Measurements from ENCODE around the gene TMEM250. TPM values are rescaled to one million over a fixed set of nuclear protein-coding genes. Genes with fewer than 3 reads are reported as not detected.
A peak's percentile ranks its signal among the peaks of the same experiment; 100 is the strongest.

Gene TMEM250
- total RNA-seq, result 10 to 100 TPM; 20.3 to 29.3 TPM

GRCh38 chr9:136118320-136119060 lies at the start of gene TMEM250:
Gene TMEM250 (minus strand): TSS chr9:136118875. CDS start chr9:136116900, 1,975 bp downstream.
- Histone ChIP-seq H3K4me3 (peak within 1 kb of the TSS; percentile 87 to 92), H3K9me3 (no peaks in the 10 kb centered on the region), H3K27ac (peak within 1 kb of the TSS; percentile 98), H3K27me3 (no peaks in the 10 kb centered on the region), H3K36me3 (peaks cover 16% of the 10 kb centered on the region), H3K4me1 (peaks cover 0 to 38% of the 10 kb centered on the region in 2 donors)
- peak in 1 of 2 donors; percentile 39 for TF ChIP-seq CTCF (IDR thresholded peaks at IDR 0.05)
- DNase-seq (ENCODE audit: low spot score), result peak; percentile 95

- TF ChIP-seq CTCF (IDR thresholded peaks at IDR 0.05), result no peak
- Histone ChIP-seq H3K27me3 (no peaks in the 10 kb centered on the region), H3K9me3 (peaks cover 0 to 8% of the 10 kb centered on the region in 2 donors), H3K27ac (no peak overlapping the region), H3K36me3 (no peaks in the 10 kb centered on the region), H3K4me3 (no peak overlapping the region), H3K4me1 (no peaks in the 10 kb centered on the region)
- DNase-seq (ENCODE audit: low spot score), result no peak
Observed at GRCh38 chr9:136163248-136163850, 44.7 kb upstream of the TMEM250 start.

- Histone ChIP-seq H3K36me3 (no peaks in the 10 kb centered on the region), H3K27me3 (no peaks in the 10 kb centered on the region), H3K4me1 (no peaks in the 10 kb centered on the region), H3K9me3 (peaks cover 0 to 8% of the 10 kb centered on the region in 2 donors), H3K4me3 (no peak overlapping the region), H3K27ac (no peak overlapping the region)
- DNase-seq (ENCODE audit: low spot score), result no peak
- no peak for TF ChIP-seq CTCF (IDR thresholded peaks at IDR 0.05)
Observed at GRCh38 chr9:136160995-136161610, 42.4 kb upstream of the TMEM250 start.

GRCh38 chr9:136160381-136160841 lies 41.7 kb upstream of the TMEM250 start:
- Histone ChIP-seq H3K27ac (no peak overlapping the region), H3K4me3 (no peak overlapping the region)
- no peak for DNase-seq (ENCODE audit: low spot score)

GRCh38 chr9:136159851-136160250 lies 41.2 kb upstream of the TMEM250 start:
- Histone ChIP-seq H3K36me3 (no peaks in the 10 kb centered on the region), H3K4me3 (no peak overlapping the region), H3K27ac (no peak overlapping the region), H3K27me3 (no peaks in the 10 kb centered on the region), H3K4me1 (no peaks in the 10 kb centered on the region), H3K9me3 (peaks cover 0 to 8% of the 10 kb centered on the region in 2 donors)
- no peak for DNase-seq (ENCODE audit: low spot score)
- no peak for TF ChIP-seq CTCF (IDR thresholded peaks at IDR 0.05)

More at GRCh38 chr9:136160381-136160841, 41.7 kb upstream of the TMEM250 start:
- H3K4me1 ChIP-seq, result no peaks in the 10 kb centered on the region
- peaks cover 0 to 8% of the 10 kb centered on the region in 2 donors for H3K9me3 ChIP-seq
- H3K27me3 ChIP-seq, result no peaks in the 10 kb centered on the region
- TF ChIP-seq CTCF (IDR thresholded peaks at IDR 0.05), result no peak
- H3K36me3 ChIP-seq, result no peaks in the 10 kb centered on the region
